Loucy (cell line): Measurements from ENCODE around the gene CALML3.

Source experiments
- H2AFZ ChIP-seq: fragments of 200-600 bp; sonication (generic); 2 replicates; pipeline ENCODE4 v1.6.0; 2016; ENCODE audit warnings: antibody characterized with exemption, mild to moderate bottlenecking, low read length, moderate library complexity
- H3F3A ChIP-seq: fragments of 200-600 bp; 2 replicates; pipeline ENCODE4 v1.6.0; 2016; ENCODE audit warnings: antibody characterized with exemption, low read depth, mild to moderate bottlenecking
- H3K27me3 ChIP-seq: fragments of 200-600 bp; sonication (generic); 2 replicates; pipeline ENCODE4 v1.6.1; 2014; ENCODE audit warnings: low read length, mild to moderate bottlenecking; ENCODE audit not compliant: insufficient read depth, poor library complexity, severe bottlenecking
- H3K36me3 ChIP-seq: fragments of 200-600 bp; sonication (generic); 2 replicates; pipeline ENCODE4 v1.6.1; 2016; ENCODE audit warnings: low read length; ENCODE audit not compliant: insufficient read depth
- H3K4me1 ChIP-seq: fragments of 200-600 bp; sonication (generic); 2 replicates; pipeline ENCODE4 v1.5.1; 2014; ENCODE audit warnings: low read length, mild to moderate bottlenecking; ENCODE audit not compliant: insufficient read depth, poor library complexity, severe bottlenecking
- H3K4me2 ChIP-seq: fragments of 200-600 bp; sonication (generic); 2 replicates; pipeline ENCODE4 v1.6.0; 2014; ENCODE audit warnings: antibody characterized with exemption, low read length, low read depth, mild to moderate bottlenecking; ENCODE audit not compliant: poor library complexity, severe bottlenecking
- H3K4me3 ChIP-seq: fragments of 200-600 bp; sonication (generic); 2 replicates; pipeline ENCODE4 v1.5.1; 2014; ENCODE audit warnings: low read length, mild to moderate bottlenecking, mixed read lengths; ENCODE audit not compliant: poor library complexity, severe bottlenecking
- H3K79me2 ChIP-seq: fragments of 200-600 bp; sonication (generic); 2 replicates; pipeline ENCODE4 v1.6.1; 2014; ENCODE audit warnings: low read length; ENCODE audit not compliant: insufficient read depth
- H3K9ac ChIP-seq: fragments of 200-600 bp; sonication (generic); 2 replicates; pipeline ENCODE4 v1.6.0; 2014; ENCODE audit warnings: mild to moderate bottlenecking, low read depth, low read length, moderate library complexity; ENCODE audit not compliant: poor library complexity, severe bottlenecking
- H3K9me2 ChIP-seq: fragments of 200-600 bp; sonication (generic); replicated peaks from 2 replicates; pipeline ENCODE4 v1.6.1; 2016; ENCODE audit warnings: low read depth, low read length, mixed read lengths
- H3K9me3 ChIP-seq: fragments of 200-600 bp; sonication (generic); 2 replicates; pipeline ENCODE4 v1.6.1; 2014; ENCODE audit warnings: mild to moderate bottlenecking, antibody characterized with exemption, low read length, low read depth; ENCODE audit not compliant: insufficient read depth
- H4K20me1 ChIP-seq: fragments of 200-600 bp; sonication (generic); 2 replicates; pipeline ENCODE4 v1.6.0; 2014; ENCODE audit warnings: antibody characterized with exemption, low read length, mild to moderate bottlenecking; ENCODE audit not compliant: insufficient read depth, poor library complexity, severe bottlenecking
- CTCF ChIP-seq: fragments of 200-600 bp; sonication (generic); conservative IDR thresholded peaks from 2 replicates; pipeline ENCODE4 v1.5.1; 2014; ENCODE audit warnings: mild to moderate bottlenecking, antibody characterized with exemption, low read length
- EZH2phosphoT487 ChIP-seq: fragments of 200-600 bp; IDR thresholded peaks from 2 replicates; pipeline ENCODE4 v1.6.1; 2018; ENCODE audit warnings: antibody characterized with exemption, mild to moderate bottlenecking, moderate library complexity, borderline replicate concordance

Gene CALML3

GRCh38 chr10:5533098-5533731 is 8.5 kb downstream of the CALML3 start:
- Histone ChIP-seq H3K4me3 (no peak overlapping the region), H3K9me3 (no peaks in the 10 kb centered on the region), H3K4me2 (no peak overlapping the region), H3K79me2 (no peaks in the 10 kb centered on the region), H3F3A (no peaks in the 10 kb centered on the region), H3K4me1 (no peaks in the 10 kb centered on the region), H2AFZ (no peak overlapping the region), H3K36me3 (no peaks in the 10 kb centered on the region), H3K27me3 (no peaks in the 10 kb centered on the region), H4K20me1 (no peaks in the 10 kb centered on the region), H3K9ac (no peak overlapping the region), H3K9me2 (no peaks in the 10 kb centered on the region)
- TF ChIP-seq CTCF (no peak), EZH2phosphoT487 (no peak)

DNA sequence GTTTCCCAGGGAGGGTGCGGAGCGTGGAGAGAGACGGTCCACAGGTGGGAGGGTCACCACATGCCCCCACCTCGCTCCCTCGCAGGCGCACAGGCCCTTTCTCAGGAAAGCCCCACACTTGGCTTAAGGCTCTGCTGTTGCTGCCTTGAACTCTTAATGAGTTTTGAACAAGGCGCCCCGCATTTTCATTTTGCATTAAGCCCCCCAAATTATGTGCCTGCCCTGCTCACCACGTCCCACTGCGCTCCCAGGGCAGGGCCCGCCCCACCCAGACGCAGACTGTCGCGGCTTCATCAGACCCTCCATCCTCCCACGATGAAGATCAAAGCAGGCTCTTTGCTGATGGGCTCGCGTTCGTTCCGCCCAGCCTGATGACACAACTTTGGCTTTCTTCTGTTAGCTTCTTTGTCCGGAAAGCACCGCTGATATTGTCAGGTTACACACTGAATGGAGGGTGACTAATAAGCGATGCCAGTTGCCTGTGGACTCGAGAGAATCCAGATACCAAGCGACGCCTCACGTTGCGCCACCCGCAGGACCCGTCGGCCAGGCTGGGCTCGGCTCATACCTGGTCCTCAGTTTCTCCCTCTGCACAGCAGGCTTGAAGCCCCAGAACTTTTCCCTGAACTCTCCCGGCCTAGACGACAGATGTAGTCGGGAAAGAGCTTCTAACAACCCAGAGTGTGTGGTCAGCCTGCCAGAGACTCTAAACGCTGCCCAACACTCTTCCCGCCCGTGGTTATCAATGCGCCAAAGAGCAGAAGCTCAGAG is 9.5 kb downstream of the CALML3 start:
- Histone ChIP-seq H3K27me3 (no peaks in the 10 kb centered on the region), H3F3A (no peaks in the 10 kb centered on the region), H3K9me3 (no peaks in the 10 kb centered on the region), H3K4me3 (no peak overlapping the region), H3K9ac (no peak overlapping the region), H4K20me1 (no peaks in the 10 kb centered on the region), H3K9me2 (no peaks in the 10 kb centered on the region), H3K36me3 (no peaks in the 10 kb centered on the region), H3K4me1 (no peaks in the 10 kb centered on the region), H3K79me2 (no peaks in the 10 kb centered on the region), H3K4me2 (no peak overlapping the region), H2AFZ (no peak overlapping the region)
- TF ChIP-seq EZH2phosphoT487 = no peak
- no peak for TF ChIP-seq CTCF

- Histone ChIP-seq H3K79me2 (no peaks in the 10 kb centered on the region), H3K36me3 (no peaks in the 10 kb centered on the region), H2AFZ (no peak overlapping the region), H3K9ac (no peak overlapping the region), H3K4me2 (no peak overlapping the region), H3F3A (no peaks in the 10 kb centered on the region), H3K9me3 (no peaks in the 10 kb centered on the region), H3K4me3 (no peak overlapping the region), H3K4me1 (no peaks in the 10 kb centered on the region), H3K27me3 (no peaks in the 10 kb centered on the region), H3K9me2 (no peaks in the 10 kb centered on the region), H4K20me1 (no peaks in the 10 kb centered on the region)
- no peak for TF ChIP-seq EZH2phosphoT487
- no peak for TF ChIP-seq CTCF
These were observed 10.4 kb downstream of the CALML3 start for GRCh38 chr10:5534880-5535856.
